ENCODE results near the gene SIN3B. TPM values are rescaled to one million over a fixed set of nuclear protein-coding genes. Genes with fewer than 3 reads are reported as not detected.

The SIN3B gene
- total RNA-seq, 4 donors from 2014 or later = 75.2 to 152 (median 86.3) TPM

DNA sequence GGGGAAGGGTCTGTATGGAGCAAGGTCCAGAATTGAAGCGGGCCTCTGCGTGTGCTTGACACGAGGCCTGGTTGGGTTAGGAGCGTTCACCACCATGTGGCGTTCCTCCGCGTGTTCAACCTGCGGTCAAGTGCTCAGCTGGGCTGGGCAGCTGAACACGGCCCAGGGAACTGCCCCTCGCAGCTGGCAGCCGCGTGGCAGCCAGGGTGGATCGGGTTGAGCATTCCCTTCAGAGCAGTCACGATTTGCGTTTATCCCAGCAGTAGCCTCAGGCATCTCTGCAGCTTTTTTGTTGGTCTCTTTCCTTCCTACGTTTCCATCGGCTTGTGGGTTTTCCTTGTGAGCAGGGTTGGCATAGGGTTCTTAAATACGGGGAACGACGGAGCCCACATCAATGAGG, 30.9 kb downstream of the SIN3B start:
- Histone ChIP-seq H3K27ac (no peak overlapping the region), H3K36me3 (peaks cover 0 to 91% (median 4%) of the 10 kb centered on the region in 3 donors), H3K4me1 (no peaks in the 10 kb centered on the region), H3K27me3 (no peaks in the 10 kb centered on the region), H3K4me3 (no peak overlapping the region), H3K9me3 (no peaks in the 10 kb centered on the region)
- WGBS, 2 donors = 88 to 92% methylated on average over 20 of the region's 20 CpGs
- TF ChIP-seq EP300 (IDR thresholded peaks at IDR 0.05) (no peak), POLR2A (IDR thresholded peaks at IDR 0.05) (no peak)
- TF ChIP-seq, protein P1, sequence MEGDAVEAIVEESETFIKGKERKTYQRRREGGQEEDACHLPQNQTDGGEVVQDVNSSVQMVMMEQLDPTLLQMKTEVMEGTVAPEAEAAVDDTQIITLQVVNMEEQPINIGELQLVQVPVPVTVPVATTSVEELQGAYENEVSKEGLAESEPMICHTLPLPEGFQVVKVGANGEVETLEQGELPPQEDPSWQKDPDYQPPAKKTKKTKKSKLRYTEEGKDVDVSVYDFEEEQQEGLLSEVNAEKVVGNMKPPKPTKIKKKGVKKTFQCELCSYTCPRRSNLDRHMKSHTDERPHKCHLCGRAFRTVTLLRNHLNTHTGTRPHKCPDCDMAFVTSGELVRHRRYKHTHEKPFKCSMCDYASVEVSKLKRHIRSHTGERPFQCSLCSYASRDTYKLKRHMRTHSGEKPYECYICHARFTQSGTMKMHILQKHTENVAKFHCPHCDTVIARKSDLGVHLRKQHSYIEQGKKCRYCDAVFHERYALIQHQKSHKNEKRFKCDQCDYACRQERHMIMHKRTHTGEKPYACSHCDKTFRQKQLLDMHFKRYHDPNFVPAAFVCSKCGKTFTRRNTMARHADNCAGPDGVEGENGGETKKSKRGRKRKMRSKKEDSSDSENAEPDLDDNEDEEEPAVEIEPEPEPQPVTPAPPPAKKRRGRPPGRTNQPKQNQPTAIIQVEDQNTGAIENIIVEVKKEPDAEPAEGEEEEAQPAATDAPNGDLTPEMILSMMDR (IDR thresholded peaks at IDR 0.05) = no peak
- DNase-seq (ENCODE audit: low spot score in 2 of 2) = no peak

DNA sequence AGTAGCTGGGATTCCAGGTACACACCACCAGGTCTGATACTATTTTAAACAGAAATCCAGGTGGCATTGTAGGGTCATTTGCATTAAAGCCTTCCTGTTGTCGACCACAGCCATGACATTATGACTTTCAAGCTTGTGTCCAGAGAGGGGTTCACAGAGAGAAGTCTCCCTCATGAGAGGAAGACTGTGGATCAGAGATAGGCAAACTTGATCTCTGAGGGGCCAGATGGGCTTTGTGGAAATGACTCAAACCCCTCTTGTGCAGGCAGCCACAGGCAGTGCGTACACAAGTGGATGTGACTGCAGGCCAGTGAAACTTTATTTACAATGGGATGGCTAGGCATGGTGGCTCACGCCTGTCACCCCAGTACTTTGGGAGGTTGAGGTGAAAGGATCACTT, 31.8 kb downstream of the SIN3B start:
- Histone ChIP-seq H3K4me3 (no peak overlapping the region), H3K36me3 (peaks cover 0 to 91% (median 5%) of the 10 kb centered on the region in 3 donors), H3K4me1 (no peaks in the 10 kb centered on the region), H3K27ac (no peak overlapping the region), H3K9me3 (no peaks in the 10 kb centered on the region), H3K27me3 (no peaks in the 10 kb centered on the region)
- 90 to 96% methylated on average over 3 of the region's 3 CpGs for WGBS, 2 donors
- no peak for DNase-seq (ENCODE audit: low spot score in 2 of 2)
- TF ChIP-seq, protein P1 (IDR thresholded peaks at IDR 0.05) = no peak
- no peak for TF ChIP-seq EP300 (IDR thresholded peaks at IDR 0.05)
- TF ChIP-seq POLR2A (IDR thresholded peaks at IDR 0.05) = no peak

DNA sequence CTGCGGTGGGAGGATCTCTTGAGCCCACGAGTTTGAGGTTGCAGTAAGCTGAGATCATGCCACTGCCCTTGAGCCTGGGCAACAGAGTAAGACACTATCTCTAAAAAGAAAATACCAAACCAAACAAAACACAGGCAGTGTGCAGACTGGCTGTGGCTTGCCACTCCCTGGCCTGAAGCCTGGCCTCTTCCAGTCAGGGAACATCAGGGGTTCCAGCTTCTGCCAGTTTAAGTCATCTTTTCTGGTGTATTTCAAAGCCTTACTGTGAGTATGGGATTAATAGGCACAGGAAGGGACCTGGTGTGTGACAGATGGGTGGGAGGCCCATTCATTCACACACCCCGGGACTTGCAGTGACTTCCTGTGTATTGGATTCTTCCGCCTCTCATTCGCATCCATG, 32.6 kb downstream of the SIN3B start:
- H3K36me3 ChIP-seq = peaks cover 0 to 91% (median 13%) of the 10 kb centered on the region in 3 donors
- DNase-seq (ENCODE audit: low spot score in 2 of 2) = no peak

DNA sequence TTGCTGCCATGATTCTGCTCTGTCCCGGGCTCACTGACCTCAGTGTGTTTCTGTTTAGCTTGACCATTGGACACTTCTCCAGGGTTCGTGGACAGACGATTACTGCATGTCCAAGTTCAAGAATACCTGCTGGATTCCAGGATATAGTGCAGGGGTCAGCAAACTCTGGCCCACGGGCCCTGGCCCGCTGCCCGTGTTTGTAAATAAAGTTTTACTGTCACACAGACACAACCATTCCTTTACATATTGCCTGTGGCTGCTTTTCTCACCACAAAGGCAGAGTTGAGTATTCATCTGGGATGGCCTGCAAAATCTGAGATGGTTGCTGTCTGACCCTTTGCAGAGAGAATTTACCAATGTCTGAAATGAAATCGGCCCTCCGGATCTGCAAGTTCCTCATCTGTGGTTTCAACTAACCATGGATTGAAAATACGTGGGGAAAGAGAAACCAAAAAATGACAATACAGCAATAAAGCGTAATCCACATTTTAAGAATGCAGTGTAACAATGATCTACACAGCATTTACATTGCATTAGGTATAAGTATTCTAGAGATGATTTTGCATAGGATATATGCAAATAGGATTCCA, 33.7 kb downstream of the SIN3B start:
- no peaks in the 10 kb centered on the region for H3K27me3 ChIP-seq
- no peak overlapping the region for H3K27ac ChIP-seq
- peaks cover 0 to 94% (median 24%) of the 10 kb centered on the region in 3 donors for H3K36me3 ChIP-seq
- H3K4me1 ChIP-seq = no peaks in the 10 kb centered on the region
- no peak for DNase-seq (ENCODE audit: low spot score in 2 of 2)
- no peaks in the 10 kb centered on the region for H3K9me3 ChIP-seq
- TF ChIP-seq EP300 (IDR thresholded peaks at IDR 0.05) (no peak), POLR2A (IDR thresholded peaks at IDR 0.05) (no peak)
- TF ChIP-seq, protein P1 (IDR thresholded peaks at IDR 0.05) = no peak
- no peak overlapping the region for H3K4me3 ChIP-seq
- WGBS, 2 donors = 85 to 86% methylated on average over 10 of the region's 10 CpGs

More for the DNA sequence above, 32.6 kb downstream of the SIN3B start:
- no peaks in the 10 kb centered on the region for H3K27me3 ChIP-seq
- no peak overlapping the region for H3K27ac ChIP-seq
- WGBS, 2 donors = 92 to 94% methylated on average over 5 of the region's 5 CpGs
- H3K4me3 ChIP-seq = no peak overlapping the region
- H3K9me3 ChIP-seq = no peaks in the 10 kb centered on the region
- TF ChIP-seq, protein P1 (IDR thresholded peaks at IDR 0.05) = no peak
- TF ChIP-seq POLR2A (IDR thresholded peaks at IDR 0.05) (no peak), EP300 (IDR thresholded peaks at IDR 0.05) (no peak)
- H3K4me1 ChIP-seq = no peaks in the 10 kb centered on the region

DNA sequence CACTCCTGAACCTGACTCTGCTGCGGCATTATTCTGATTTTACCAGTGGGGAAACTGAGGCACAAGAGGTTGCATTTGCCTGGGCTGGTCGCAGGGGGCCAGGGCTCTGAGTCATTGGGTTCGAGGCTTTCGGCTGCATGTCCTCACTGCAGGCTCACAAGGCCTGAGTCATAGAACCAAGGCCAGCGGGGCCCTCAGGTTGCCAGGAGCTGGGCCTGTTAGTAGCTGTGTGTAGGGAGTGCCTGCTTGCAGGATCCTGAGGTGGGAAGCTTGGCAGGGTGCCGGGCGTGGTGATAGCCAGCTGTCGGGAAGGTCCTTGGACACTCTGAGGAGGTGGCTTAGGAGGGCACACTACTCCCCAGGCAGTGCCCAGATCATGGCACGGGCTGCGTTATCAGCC, 38.0 kb downstream of the SIN3B start:
- H3K4me3 ChIP-seq = no peak overlapping the region
- no peak overlapping the region for H3K27ac ChIP-seq
- peaks cover 0 to 100% (median 46%) of the 10 kb centered on the region in 3 donors for H3K36me3 ChIP-seq
- H3K27me3 ChIP-seq = no peaks in the 10 kb centered on the region
- WGBS, 2 donors = 92 to 95% methylated on average over 10 of the region's 10 CpGs
- no peaks in the 10 kb centered on the region for H3K9me3 ChIP-seq
- TF ChIP-seq POLR2A (IDR thresholded peaks at IDR 0.05) = no peak
- no peak for TF ChIP-seq EP300 (IDR thresholded peaks at IDR 0.05)
- TF ChIP-seq, protein P1 (IDR thresholded peaks at IDR 0.05) = no peak
- no peak for DNase-seq (ENCODE audit: low spot score in 2 of 2)
- H3K4me1 ChIP-seq = no peaks in the 10 kb centered on the region
